ENCODE data around the gene MTMR4. TPM values are rescaled to one million over a fixed set of nuclear protein-coding genes. Genes with fewer than 3 reads are reported as not detected.
A peak's percentile ranks its signal among the peaks of the same experiment; 100 is the strongest.
"Not testable (repeated sequence)": the region's sequence is repeated elsewhere in the genome, so short reads cannot be mapped to it uniquely, and the experiment has no call there.

MTMR4 gene
- total RNA-seq, 2 experiments from 2014 or later = 47.7 to 48.6 TPM

DNA sequence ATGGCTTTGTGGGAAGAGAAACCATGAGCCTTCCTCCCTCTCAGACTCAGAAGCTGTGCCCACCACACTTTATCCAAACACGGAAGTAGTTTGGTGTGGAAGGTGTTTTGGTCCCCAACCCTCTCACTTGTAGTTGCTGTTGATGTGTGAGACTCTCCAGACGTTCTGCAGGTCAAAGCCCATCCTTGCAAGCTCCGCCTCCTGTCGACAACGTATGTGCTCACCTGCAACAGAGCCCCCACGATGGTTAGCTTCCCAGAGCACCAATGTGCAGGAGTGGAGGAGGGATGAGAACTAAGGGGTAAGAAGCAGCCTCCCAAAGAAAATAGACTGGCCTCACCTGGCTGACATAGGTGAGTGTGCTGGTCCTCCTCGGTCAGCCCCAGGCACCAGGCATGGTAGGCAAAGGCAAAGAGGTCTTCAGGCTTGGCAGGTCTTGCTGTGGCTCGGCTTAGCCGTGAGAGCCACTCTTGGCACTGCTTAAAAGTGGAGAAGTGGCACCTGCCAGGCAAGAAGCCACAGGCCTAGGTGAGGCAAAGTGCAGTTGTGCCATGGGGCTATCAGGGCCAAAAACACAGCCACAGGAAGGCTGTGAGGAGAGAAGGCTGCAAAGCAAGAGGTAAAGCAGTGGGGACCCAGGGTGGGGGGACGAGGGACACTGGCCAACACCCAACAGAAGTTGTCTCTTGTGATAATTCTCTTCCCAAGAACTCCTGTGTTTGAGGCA lies 5.9 kb downstream of the MTMR4 start:
- Mint-ChIP-seq H3K27me3 (ENCODE audit: low read depth) (no peaks in the 10 kb centered on the region), H3K9me3 (ENCODE audit: insufficient read depth) (no peaks in the 10 kb centered on the region), H3K4me1 (ENCODE audit: low read depth) (peaks cover 35% of the 10 kb centered on the region), H3K36me3 (ENCODE audit: low read depth) (peaks cover 66% of the 10 kb centered on the region), H3K27ac (no peak overlapping the region), H3K4me3 (no peak overlapping the region)
- DNase-seq (no peak), ATAC-seq (no peak)
- ChIA-PET CTCF (no interaction called here), POLR2A (interaction anchor here (1.6 kb wide), 1 partner anchor 11 kb away, joined by 4 read pairs; no protein-coding TSS in a partner anchor)

DNA sequence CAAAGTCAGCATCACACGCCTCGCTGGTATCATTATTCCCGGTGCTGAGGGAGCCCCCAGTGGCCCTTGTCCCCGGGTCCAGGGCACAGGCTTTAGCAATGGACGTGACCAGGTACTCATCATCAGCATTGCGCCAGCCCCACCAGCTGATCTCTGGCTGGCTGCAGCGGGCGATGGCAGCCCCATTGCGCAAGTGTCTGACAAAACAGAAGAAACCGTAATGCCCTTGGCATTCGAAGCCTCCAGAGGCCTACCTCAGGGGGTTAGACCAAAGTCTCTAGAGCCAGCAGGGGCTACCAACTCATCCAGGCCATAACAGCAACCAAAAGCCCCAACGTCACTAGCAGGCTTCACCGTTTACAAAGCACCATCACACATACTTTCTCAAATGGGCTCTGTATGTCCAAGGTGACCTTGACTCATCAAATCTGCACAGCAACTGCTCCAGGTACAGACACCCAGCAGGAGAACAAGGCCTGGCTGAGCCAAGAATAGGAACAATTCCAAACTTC lies 7.3 kb downstream of the MTMR4 start:
- Mint-ChIP-seq H3K36me3 (ENCODE audit: low read depth) (peaks cover 69% of the 10 kb centered on the region), H3K4me3 (no peak overlapping the region), H3K9me3 (ENCODE audit: insufficient read depth) (no peaks in the 10 kb centered on the region), H3K27me3 (ENCODE audit: low read depth) (no peaks in the 10 kb centered on the region), H3K27ac (no peak overlapping the region), H3K4me1 (ENCODE audit: low read depth) (peaks cover 23% of the 10 kb centered on the region)
- POLR2A ChIA-PET = no interaction called here
- DNase-seq = no peak
- CTCF ChIA-PET = no interaction called here
- no peak for ATAC-seq

DNA sequence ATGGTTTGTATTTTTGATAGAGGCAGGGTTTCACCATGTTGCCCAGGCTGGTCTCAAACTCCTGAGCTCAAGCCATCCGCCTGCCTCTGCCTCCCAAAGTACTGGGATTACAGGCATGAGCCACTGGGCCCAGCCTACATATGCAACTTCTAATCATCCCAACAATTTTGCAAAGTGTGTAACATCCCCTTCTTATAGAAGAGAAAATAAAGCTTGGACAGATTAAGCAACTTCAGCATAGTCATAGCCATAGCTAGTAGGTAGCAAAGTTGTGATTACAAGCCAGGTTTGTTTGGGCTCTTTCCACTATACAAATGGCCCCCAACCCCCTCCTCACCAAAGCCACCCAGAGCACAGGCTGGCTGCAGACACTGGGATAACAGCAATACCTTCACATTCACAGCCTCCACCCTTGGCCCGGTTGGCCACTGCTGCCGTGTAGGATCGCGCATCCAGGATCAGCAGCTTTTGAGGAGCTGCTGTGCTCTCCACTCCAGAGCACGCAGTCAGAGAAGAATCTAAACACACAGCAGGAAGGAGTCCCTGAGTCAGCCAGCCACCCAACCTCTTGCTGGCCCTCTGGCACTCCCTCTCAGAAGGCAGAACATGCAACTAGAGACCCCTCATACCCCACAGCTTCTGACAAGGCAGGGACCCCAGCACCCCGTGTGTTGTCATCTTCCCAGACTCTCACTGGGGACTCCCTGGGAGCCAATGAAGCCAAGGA lies 7.9 kb downstream of the MTMR4 start:
- Mint-ChIP-seq H3K9me3 (ENCODE audit: insufficient read depth) (no peaks in the 10 kb centered on the region), H3K27me3 (ENCODE audit: low read depth) (no peaks in the 10 kb centered on the region), H3K4me1 (ENCODE audit: low read depth) (peaks cover 19% of the 10 kb centered on the region), H3K27ac (no peak overlapping the region), H3K36me3 (ENCODE audit: low read depth) (peaks cover 66% of the 10 kb centered on the region), H3K4me3 (no peak overlapping the region)
- ChIA-PET POLR2A (interaction anchor here (0.9 kb wide), 1 partner anchor 125 kb away, joined by 3 read pairs; no protein-coding TSS in a partner anchor), CTCF (interaction anchor here (1.5 to 1.8 kb wide), 2 partner anchors 9 kb away, joined by 3 to 4 read pairs; no protein-coding TSS in a partner anchor)
- ATAC-seq = no peak
- DNase-seq = no peak

DNA sequence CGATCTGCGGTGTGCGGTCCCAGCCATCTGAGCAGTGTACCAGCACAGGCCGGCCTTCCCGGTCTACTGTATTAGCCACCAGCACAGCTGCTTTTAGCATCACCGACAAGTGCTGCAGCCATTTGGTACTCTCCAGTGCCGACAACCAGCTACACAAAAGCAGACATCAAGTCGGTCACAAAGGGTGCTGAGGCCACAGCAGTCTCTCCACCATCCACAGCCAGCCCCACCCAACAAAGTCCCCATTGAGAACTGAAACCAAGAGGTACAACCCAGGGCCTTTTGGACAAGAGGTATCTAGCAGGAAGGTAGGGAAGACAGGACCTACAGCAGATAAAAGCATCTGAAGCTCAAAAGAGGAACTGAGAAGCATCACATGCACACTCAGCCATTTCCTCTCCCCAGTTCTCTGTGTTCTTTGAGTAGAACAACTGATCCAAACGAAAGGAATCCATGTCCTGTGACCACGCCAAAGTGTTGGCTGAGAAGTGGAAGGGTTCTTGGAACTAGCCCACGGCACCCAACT lies 9.5 kb downstream of the MTMR4 start:
- Mint-ChIP-seq H3K27me3 (ENCODE audit: low read depth) (no peaks in the 10 kb centered on the region), H3K27ac (peak overlapping the region; percentile 43), H3K4me1 (ENCODE audit: low read depth) (peaks cover 10% of the 10 kb centered on the region), H3K4me3 (no peak overlapping the region), H3K36me3 (ENCODE audit: low read depth) (peaks cover 60% of the 10 kb centered on the region), H3K9me3 (ENCODE audit: insufficient read depth) (no peaks in the 10 kb centered on the region)
- no peak for ATAC-seq
- ChIA-PET CTCF (interaction anchor here (1.5 to 1.8 kb wide), 2 partner anchors 7 to 10 kb away, joined by 3 to 4 read pairs; no protein-coding TSS in a partner anchor), POLR2A (interaction anchor here (0.6 to 1.2 kb wide), 2 partner anchors 8 to 9 kb away, joined by 3 read pairs; no protein-coding TSS in a partner anchor)
- no peak for DNase-seq

DNA sequence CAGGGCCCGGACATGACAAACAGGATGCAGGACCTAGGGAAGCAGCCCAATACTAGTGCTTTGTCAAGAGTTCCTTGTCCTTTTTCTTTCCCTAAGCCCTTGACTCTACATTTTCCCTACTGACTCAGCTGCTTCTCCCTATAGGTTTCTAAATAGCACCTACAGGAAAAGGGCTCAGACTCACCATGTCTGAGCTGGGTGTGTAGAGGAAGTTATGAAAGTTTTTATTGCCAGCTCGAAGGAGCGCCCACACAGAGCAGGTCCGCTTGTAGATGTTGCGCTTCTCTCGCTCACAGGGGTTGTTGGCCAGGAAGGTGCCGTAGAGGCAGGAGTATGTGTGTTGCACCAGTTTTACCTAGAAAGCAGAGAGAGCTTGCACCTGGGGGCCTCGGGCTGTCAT lies 10.6 kb downstream of the MTMR4 start:
- Mint-ChIP-seq H3K36me3 (ENCODE audit: low read depth) (peaks cover 59% of the 10 kb centered on the region), H3K4me3 (no peak overlapping the region), H3K4me1 (ENCODE audit: low read depth) (peaks cover 3% of the 10 kb centered on the region), H3K27me3 (ENCODE audit: low read depth) (no peaks in the 10 kb centered on the region), H3K9me3 (ENCODE audit: insufficient read depth) (no peaks in the 10 kb centered on the region), H3K27ac (no peak overlapping the region)
- DNase-seq (no peak), ATAC-seq (no peak)
- POLR2A ChIA-PET = no interaction called here
- CTCF ChIA-PET = no interaction called here

DNA sequence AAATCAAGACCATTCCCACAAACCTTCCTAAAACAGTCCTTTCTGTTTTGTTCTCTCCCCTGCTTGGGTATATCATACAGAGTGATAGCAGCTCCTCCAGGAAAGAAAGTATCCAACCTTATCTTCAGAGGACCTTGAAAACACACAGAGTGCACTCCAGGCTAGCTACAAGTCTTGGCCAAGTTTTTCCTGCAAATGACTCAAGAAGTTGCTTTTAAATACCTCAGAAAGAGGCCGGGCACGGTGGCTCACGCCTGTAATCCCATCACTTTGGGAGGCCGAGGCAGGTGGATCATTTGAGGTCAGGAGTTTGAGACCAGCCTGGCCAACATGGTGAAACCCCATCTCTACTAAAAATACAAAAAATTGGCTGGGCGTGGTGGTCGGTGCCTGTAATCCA lies 11.3 kb downstream of the MTMR4 start:
- POLR2A ChIA-PET = interaction anchor here (0.9 kb wide), 1 partner anchor 11 kb away, joined by 3 read pairs; the partner anchor contains the start of gene MTMR4
- H3K9me3 Mint-ChIP-seq (ENCODE audit: insufficient read depth); H3K27ac Mint-ChIP-seq; H3K27me3 Mint-ChIP-seq (ENCODE audit: low read depth); CTCF ChIA-PET; H3K4me1 Mint-ChIP-seq (ENCODE audit: low read depth); DNase-seq; ATAC-seq; H3K4me3 Mint-ChIP-seq: not testable (repeated sequence)
- peaks cover 58% of the 10 kb centered on the region for H3K36me3 Mint-ChIP-seq (ENCODE audit: low read depth)

DNA sequence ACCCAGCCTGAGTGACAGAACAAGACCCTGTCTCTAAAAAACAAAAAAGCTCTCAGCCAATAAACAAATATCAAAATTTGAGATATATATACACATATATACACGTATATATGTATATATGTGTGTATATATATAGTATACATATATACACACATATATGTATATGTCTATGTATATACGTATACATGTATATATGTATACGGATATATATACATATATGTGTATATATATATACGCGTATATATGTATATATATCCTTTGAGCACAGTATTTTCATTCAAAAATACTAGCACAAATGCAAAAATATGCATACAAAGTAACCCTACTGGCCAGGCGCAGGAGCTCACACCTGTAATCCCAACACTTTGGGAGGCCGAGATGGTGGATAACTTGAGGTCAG lies 13.0 kb downstream of the MTMR4 start:
- peaks cover 4% of the 10 kb centered on the region for H3K4me1 Mint-ChIP-seq (ENCODE audit: low read depth)
- H3K4me3 Mint-ChIP-seq = no peak overlapping the region
- POLR2A ChIA-PET = no interaction called here
- CTCF ChIA-PET = interaction anchor here (1.1 kb wide), 1 partner anchor 251 kb away, joined by 3 read pairs; no protein-coding TSS in a partner anchor
- H3K27ac Mint-ChIP-seq = no peak overlapping the region
- DNase-seq = no peak
- peaks cover 55% of the 10 kb centered on the region for H3K36me3 Mint-ChIP-seq (ENCODE audit: low read depth)
- no peaks in the 10 kb centered on the region for H3K27me3 Mint-ChIP-seq (ENCODE audit: low read depth)
- no peak for ATAC-seq
- H3K9me3 Mint-ChIP-seq (ENCODE audit: insufficient read depth) = no peaks in the 10 kb centered on the region

DNA sequence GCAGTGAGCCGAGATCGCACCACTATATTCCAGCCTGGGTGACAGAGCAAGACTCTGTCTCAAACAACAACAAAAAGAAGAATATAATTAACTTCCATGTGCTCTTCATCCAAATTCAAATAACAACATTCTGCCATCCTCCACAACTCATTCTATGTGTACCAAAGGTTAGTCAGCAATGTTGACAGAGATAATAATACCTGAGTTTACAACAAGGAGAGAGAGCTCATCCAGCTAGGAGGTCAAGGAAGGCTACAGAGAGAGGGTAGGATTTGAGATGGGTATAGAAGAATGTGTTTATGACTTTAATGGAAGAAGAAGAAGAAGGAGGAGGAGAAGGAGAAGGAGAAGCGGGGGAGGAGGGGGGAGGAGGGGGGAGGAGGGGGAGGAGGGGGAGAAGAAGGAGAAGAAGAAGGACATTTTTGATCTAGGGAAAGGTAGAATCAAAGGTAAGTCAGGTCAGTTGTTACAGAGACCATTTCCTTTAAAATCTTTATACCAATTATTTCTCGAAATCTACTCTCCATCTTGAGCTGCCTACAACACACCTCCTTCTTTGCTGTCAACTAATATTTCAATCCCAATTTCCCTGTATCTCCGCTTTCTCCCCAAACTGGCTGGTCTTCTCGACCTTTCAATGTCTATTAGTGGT lies 16.1 kb downstream of the MTMR4 start:
- no peak for ATAC-seq
- peaks cover 3% of the 10 kb centered on the region for H3K4me1 Mint-ChIP-seq (ENCODE audit: low read depth)
- no peak overlapping the region for H3K27ac Mint-ChIP-seq
- no peaks in the 10 kb centered on the region for H3K27me3 Mint-ChIP-seq (ENCODE audit: low read depth)
- H3K4me3 Mint-ChIP-seq = no peak overlapping the region
- H3K36me3 Mint-ChIP-seq (ENCODE audit: low read depth) = peaks cover 56% of the 10 kb centered on the region
- no peak for DNase-seq
- POLR2A ChIA-PET = interaction anchor here (0.8 to 1.3 kb wide), 2 partner anchors 11 to 134 kb away, joined by 4 read pairs; no protein-coding TSS in a partner anchor
- no peaks in the 10 kb centered on the region for H3K9me3 Mint-ChIP-seq (ENCODE audit: insufficient read depth)
- CTCF ChIA-PET = interaction anchor here (0.8 to 1.7 kb wide), 3 partner anchors 8 to 181 kb away, joined by 4 read pairs; partner anchors contain the start of gene HSF5

DNA sequence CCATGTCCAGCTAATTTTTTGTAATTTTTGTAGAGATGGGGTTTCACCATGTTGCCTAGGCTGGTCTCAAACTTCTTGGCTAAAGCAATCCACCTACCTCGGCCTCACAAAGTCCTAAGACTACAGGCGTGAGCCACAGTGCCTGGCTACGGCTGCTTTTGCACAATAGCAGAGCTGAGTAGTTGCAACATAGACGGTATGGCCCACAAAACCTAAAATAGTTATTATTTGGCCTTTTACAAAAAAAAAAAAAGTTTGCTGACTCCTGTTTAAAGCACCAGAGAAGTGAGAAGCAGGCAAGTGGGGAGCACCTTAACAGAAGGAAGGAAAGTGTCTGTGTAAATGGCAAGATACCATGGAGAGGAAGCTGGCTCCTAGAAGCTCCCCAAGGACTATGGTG lies 20.9 kb downstream of the MTMR4 start:
- ATAC-seq = no peak
- no peaks in the 10 kb centered on the region for H3K9me3 Mint-ChIP-seq (ENCODE audit: insufficient read depth)
- H3K27ac Mint-ChIP-seq = no peak overlapping the region
- DNase-seq = no peak
- peaks cover 10% of the 10 kb centered on the region for H3K4me1 Mint-ChIP-seq (ENCODE audit: low read depth)
- no peaks in the 10 kb centered on the region for H3K27me3 Mint-ChIP-seq (ENCODE audit: low read depth)
- ChIA-PET POLR2A (interaction anchor here (0.6 kb wide), 1 partner anchor 273 kb away, joined by 3 read pairs; no protein-coding TSS in a partner anchor), CTCF (interaction anchor here (0.7 kb wide), 1 partner anchor 33 kb away, joined by 4 read pairs; no protein-coding TSS in a partner anchor)
- H3K4me3 Mint-ChIP-seq = no peak overlapping the region
- H3K36me3 Mint-ChIP-seq (ENCODE audit: low read depth) = peaks cover 71% of the 10 kb centered on the region

DNA sequence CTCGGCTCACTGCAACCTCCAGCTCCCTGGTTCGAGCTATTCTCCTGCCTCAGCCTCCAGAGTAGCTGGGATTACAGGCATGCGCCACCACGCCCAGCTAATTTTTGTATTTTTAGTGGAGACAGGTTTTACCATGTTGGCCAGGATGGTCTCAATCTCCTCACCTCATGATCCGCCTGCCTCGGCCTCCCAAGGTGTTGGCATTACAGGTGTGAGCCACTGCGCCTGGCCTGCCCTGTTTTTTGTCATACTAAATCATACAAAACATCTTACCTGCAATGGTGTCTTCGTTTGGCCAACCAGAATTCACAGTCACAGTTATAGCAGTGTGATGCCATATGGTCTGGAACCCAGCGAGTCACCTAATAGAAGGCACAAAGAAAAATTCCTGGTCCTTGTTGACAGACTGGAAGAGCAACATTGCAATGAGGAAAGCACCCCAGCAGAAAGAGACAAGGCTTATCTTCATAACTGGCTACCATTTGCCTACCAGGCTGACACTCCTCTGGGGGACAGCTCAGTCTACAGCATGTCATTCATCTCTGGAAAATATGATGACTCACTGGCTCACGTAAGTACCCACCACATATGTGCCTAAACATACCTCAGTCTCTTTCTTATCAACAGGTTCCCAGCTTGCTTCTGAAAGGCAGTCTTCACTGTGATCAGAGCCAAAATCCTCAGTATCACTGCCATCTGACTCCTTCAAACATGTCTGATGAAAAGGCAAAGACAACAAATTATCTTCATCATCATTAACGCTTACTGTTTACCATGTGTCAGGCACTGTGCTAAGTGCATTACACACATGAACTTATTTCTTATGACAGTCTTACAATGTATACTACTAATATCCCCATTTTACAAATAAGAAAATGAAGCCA lies 22.0 kb downstream of the MTMR4 start:
- Mint-ChIP-seq H3K36me3 (ENCODE audit: low read depth) (peaks cover 66% of the 10 kb centered on the region), H3K9me3 (ENCODE audit: insufficient read depth) (no peaks in the 10 kb centered on the region), H3K27me3 (ENCODE audit: low read depth) (no peaks in the 10 kb centered on the region), H3K27ac (no peak overlapping the region), H3K4me1 (ENCODE audit: low read depth) (peaks cover 14% of the 10 kb centered on the region), H3K4me3 (no peak overlapping the region)
- ChIA-PET POLR2A (interaction anchor here (0.6 kb wide), 1 partner anchor 272 kb away, joined by 3 read pairs; no protein-coding TSS in a partner anchor), CTCF (interaction anchor here (0.6 kb wide), 1 partner anchor 197 kb away, joined by 3 read pairs; no protein-coding TSS in a partner anchor)
- ATAC-seq = no peak
- no peak for DNase-seq
